ENCODE measurements around the gene AGXT.

AGXT gene

GRCh38 chr2:240850756-240851077 is 17.9 kb upstream of the AGXT start:
- H3K27ac Mint-ChIP-seq, result no peak overlapping the region
- peaks cover 10% of the 10 kb centered on the region for H3K9me3 Mint-ChIP-seq
- H3K4me3 Mint-ChIP-seq, result no peak overlapping the region
- H3K4me1 Mint-ChIP-seq (ENCODE audit: low read depth), result no peaks in the 10 kb centered on the region
- no peaks in the 10 kb centered on the region for H3K36me3 Mint-ChIP-seq (ENCODE audit: low read depth)
- no peaks in the 10 kb centered on the region for H3K27me3 Mint-ChIP-seq (ENCODE audit: low read depth)
- no peak for DNase-seq (ENCODE audit: low spot score)

GRCh38 chr2:240851078-240851991 is 17.3 kb upstream of the AGXT start:
- Mint-ChIP-seq H3K27me3 (ENCODE audit: low read depth) (no peaks in the 10 kb centered on the region), H3K4me1 (ENCODE audit: low read depth) (no peaks in the 10 kb centered on the region), H3K36me3 (ENCODE audit: low read depth) (no peaks in the 10 kb centered on the region), H3K4me3 (no peak overlapping the region), H3K9me3 (peaks cover 10% of the 10 kb centered on the region), H3K27ac (no peak overlapping the region)
- DNase-seq (ENCODE audit: low spot score), result peak; percentile 54

GRCh38 chr2:240852671-240853314 is 15.8 kb upstream of the AGXT start:
- H3K9me3 Mint-ChIP-seq, result peaks cover 8% of the 10 kb centered on the region
- H3K27ac Mint-ChIP-seq, result no peak overlapping the region

GRCh38 chr2:240855670-240856069 is 13.0 kb upstream of the AGXT start:
- Mint-ChIP-seq H3K27ac (no peak overlapping the region), H3K4me3 (no peak overlapping the region), H3K9me3 (peaks cover 6% of the 10 kb centered on the region), H3K36me3 (ENCODE audit: low read depth) (no peaks in the 10 kb centered on the region), H3K27me3 (ENCODE audit: low read depth) (no peaks in the 10 kb centered on the region), H3K4me1 (ENCODE audit: low read depth) (no peaks in the 10 kb centered on the region)
- DNase-seq (ENCODE audit: low spot score), result no peak

More at GRCh38 chr2:240852671-240853314, 15.8 kb upstream of the AGXT start:
- no peak for DNase-seq (ENCODE audit: low spot score)
- H3K4me1 Mint-ChIP-seq (ENCODE audit: low read depth), result no peaks in the 10 kb centered on the region
- H3K27me3 Mint-ChIP-seq (ENCODE audit: low read depth), result no peaks in the 10 kb centered on the region
- H3K4me3 Mint-ChIP-seq, result no peak overlapping the region
- no peaks in the 10 kb centered on the region for H3K36me3 Mint-ChIP-seq (ENCODE audit: low read depth)

GRCh38 chr2:240856151-240856980 is 12.3 kb upstream of the AGXT start:
- Mint-ChIP-seq H3K9me3 (peaks cover 6% of the 10 kb centered on the region), H3K4me1 (ENCODE audit: low read depth) (no peaks in the 10 kb centered on the region), H3K27ac (no peak overlapping the region), H3K4me3 (no peak overlapping the region), H3K27me3 (ENCODE audit: low read depth) (peaks cover under 1% of the 10 kb centered on the region), H3K36me3 (ENCODE audit: low read depth) (no peaks in the 10 kb centered on the region)
- DNase-seq (ENCODE audit: low spot score), result no peak

GRCh38 chr2:240857039-240858008 is 11.3 kb upstream of the AGXT start:
- Mint-ChIP-seq H3K27ac (no peak overlapping the region), H3K27me3 (ENCODE audit: low read depth) (peaks cover 2% of the 10 kb centered on the region)

GRCh38 chr2:240858321-240858720 is 10.3 kb upstream of the AGXT start:
- Mint-ChIP-seq H3K9me3 (peaks cover 6% of the 10 kb centered on the region), H3K27me3 (ENCODE audit: low read depth) (peaks cover 5% of the 10 kb centered on the region), H3K4me1 (ENCODE audit: low read depth) (no peaks in the 10 kb centered on the region), H3K4me3 (no peak overlapping the region), H3K36me3 (ENCODE audit: low read depth) (no peaks in the 10 kb centered on the region), H3K27ac (no peak overlapping the region)
- DNase-seq (ENCODE audit: low spot score), result no peak

More at GRCh38 chr2:240857039-240858008, 11.3 kb upstream of the AGXT start:
- no peaks in the 10 kb centered on the region for H3K4me1 Mint-ChIP-seq (ENCODE audit: low read depth)
- H3K4me3 Mint-ChIP-seq, result no peak overlapping the region
- no peak for DNase-seq (ENCODE audit: low spot score)
- H3K9me3 Mint-ChIP-seq, result peaks cover 6% of the 10 kb centered on the region
- H3K36me3 Mint-ChIP-seq (ENCODE audit: low read depth), result no peaks in the 10 kb centered on the region

- Mint-ChIP-seq H3K9me3 (peaks cover 6% of the 10 kb centered on the region), H3K27me3 (ENCODE audit: low read depth) (peaks cover 8% of the 10 kb centered on the region), H3K4me1 (ENCODE audit: low read depth) (no peaks in the 10 kb centered on the region), H3K36me3 (ENCODE audit: low read depth) (no peaks in the 10 kb centered on the region), H3K4me3 (no peak overlapping the region), H3K27ac (no peak overlapping the region)
- DNase-seq (ENCODE audit: low spot score), result no peak
These were observed 9.8 kb upstream of the AGXT start for GRCh38 chr2:240858871-240859270.

GRCh38 chr2:240861547-240861946 is 7.1 kb upstream of the AGXT start:
- Mint-ChIP-seq H3K36me3 (ENCODE audit: low read depth) (no peaks in the 10 kb centered on the region), H3K9me3 (no peaks in the 10 kb centered on the region), H3K27ac (no peak overlapping the region), H3K27me3 (ENCODE audit: low read depth) (peaks cover 16% of the 10 kb centered on the region), H3K4me3 (no peak overlapping the region), H3K4me1 (ENCODE audit: low read depth) (peaks cover 2% of the 10 kb centered on the region)
- DNase-seq (ENCODE audit: low spot score), result no peak

GRCh38 chr2:240864475-240864874 is 4.1 kb upstream of the AGXT start:
- Mint-ChIP-seq H3K27ac (no peak overlapping the region), H3K4me3 (no peak overlapping the region), H3K9me3 (no peaks in the 10 kb centered on the region), H3K4me1 (ENCODE audit: low read depth) (peaks cover 2% of the 10 kb centered on the region), H3K27me3 (ENCODE audit: low read depth) (peaks cover 16% of the 10 kb centered on the region), H3K36me3 (ENCODE audit: low read depth) (no peaks in the 10 kb centered on the region)
- DNase-seq (ENCODE audit: low spot score), result no peak

GRCh38 chr2:240865391-240865790 is 3.2 kb upstream of the AGXT start:
- H3K4me3 Mint-ChIP-seq, result no peak overlapping the region
- DNase-seq (ENCODE audit: low spot score), result no peak
- H3K4me1 Mint-ChIP-seq (ENCODE audit: low read depth), result peaks cover 2% of the 10 kb centered on the region
- H3K36me3 Mint-ChIP-seq (ENCODE audit: low read depth), result no peaks in the 10 kb centered on the region
- H3K27me3 Mint-ChIP-seq (ENCODE audit: low read depth), result peaks cover 16% of the 10 kb centered on the region
- H3K27ac Mint-ChIP-seq, result no peak overlapping the region
- H3K9me3 Mint-ChIP-seq, result no peaks in the 10 kb centered on the region

GRCh38 chr2:240869109-240869955 is 708 bp downstream of the AGXT start:
- no peak for DNase-seq (ENCODE audit: low spot score)
- H3K4me3 Mint-ChIP-seq, result no peak overlapping the region
- no peaks in the 10 kb centered on the region for H3K36me3 Mint-ChIP-seq (ENCODE audit: low read depth)
- no peaks in the 10 kb centered on the region for H3K9me3 Mint-ChIP-seq
- H3K27me3 Mint-ChIP-seq (ENCODE audit: low read depth), result peaks cover 7% of the 10 kb centered on the region
- no peak overlapping the region for H3K27ac Mint-ChIP-seq
- peaks cover 2% of the 10 kb centered on the region for H3K4me1 Mint-ChIP-seq (ENCODE audit: low read depth)

Measured in T-helper 2 cell treated with Interferon-gamma antibody and Interleukin-4, amounts not matched to agents 5 μg/mL and 100 μg/mL, for 36 hours (primary cell).